Tibial nerve (tissue), 4 donors: ENCODE data around the gene FBXL7. TPM values are rescaled to one million over a fixed set of nuclear protein-coding genes. Genes with fewer than 3 reads are reported as not detected.

ENCODE experiments used
- DNase-seq, 2 donors: peaks; one replicate each; pipeline ENCODE4 v3.0.0-alpha.2; 2019; ENCODE audit warnings: low spot score in 2 of 2
- H3K27ac ChIP-seq, 4 donors: fragments of 200-600 bp; sonication (generic) in 3 of 4; one replicate each; pipeline ENCODE4 v1.5.1; 2017 to 2019; ENCODE audit warnings: mild to moderate bottlenecking in 1 of 4
- H3K27me3 ChIP-seq, 2 donors: fragments of 200-600 bp; sonication (generic) in 1 of 2; one replicate each; pipeline versions ENCODE4 v1.5.1 to v1.6.0; 2017 to 2019
- H3K36me3 ChIP-seq, 3 donors: fragments of 200-600 bp; sonication (generic); one replicate each; pipeline ENCODE4 v1.5.1; 2018 to 2019
- H3K4me1 ChIP-seq, 4 donors: fragments of 200-600 bp; sonication (generic) in 3 of 4; one replicate each; pipeline ENCODE4 v1.5.1; 2017 to 2019
- H3K4me3 ChIP-seq, 4 donors: fragments of 200-600 bp; sonication (generic) in 3 of 4; one replicate each; pipeline ENCODE4 v1.5.1; 2017 to 2019; ENCODE audit warnings: mild to moderate bottlenecking in 1 of 4, moderate library complexity in 1 of 4
- H3K9me3 ChIP-seq, 4 donors: fragments of 200-600 bp; sonication (generic) in 3 of 4; one replicate each; pipeline ENCODE4 v1.5.1; 2017 to 2019
- EP300 ChIP-seq, 2 donors: sonication (generic); formaldehyde crosslinking; IDR thresholded peaks; one replicate each; pipeline ENCODE4 v1.6.1; 2017; ENCODE audit warnings: antibody characterized with exemption in 2 of 2, mild to moderate bottlenecking in 1 of 2
- POLR2A ChIP-seq, 2 donors: fragments of 450-650 bp; IDR thresholded peaks; one replicate each; pipeline ENCODE4 v1.6.1; 2017; ENCODE audit warnings: antibody characterized with exemption in 2 of 2, mild to moderate bottlenecking in 2 of 2, moderate library complexity in 2 of 2
- WGBS, 2 donors: methylation state at CpG; one replicate each; pipeline ENCODE4 v1.1.5; 2018; 5-methylcytosine and 5-hydroxymethylcytosine counted together
- total RNA-seq, 4 donors: library from RNA; depleted of rRNA; stranded (reverse); fragments of >200 nt; gene quantifications; one replicate each; pipeline ENCODE4 v1.1.0, GENCODE V29; 2016
- TF ChIP-seq, protein P1 (sequence below), 5 experiments: fragments of 200-600 bp in 3 of 5; fragments of 450-650 bp in 2 of 5; sonication (generic) in 3 of 5; IDR thresholded peaks; one replicate each; pipeline ENCODE4 v1.5.1; 2016 to 2019; ENCODE audit warnings: antibody characterized with exemption in 5 of 5, mild to moderate bottlenecking in 3 of 5, moderate library complexity in 2 of 5

Gene FBXL7
- total RNA-seq, 4 donors from 2014 or later: 33.6 to 54.5 (median 40.9) TPM

DNA sequence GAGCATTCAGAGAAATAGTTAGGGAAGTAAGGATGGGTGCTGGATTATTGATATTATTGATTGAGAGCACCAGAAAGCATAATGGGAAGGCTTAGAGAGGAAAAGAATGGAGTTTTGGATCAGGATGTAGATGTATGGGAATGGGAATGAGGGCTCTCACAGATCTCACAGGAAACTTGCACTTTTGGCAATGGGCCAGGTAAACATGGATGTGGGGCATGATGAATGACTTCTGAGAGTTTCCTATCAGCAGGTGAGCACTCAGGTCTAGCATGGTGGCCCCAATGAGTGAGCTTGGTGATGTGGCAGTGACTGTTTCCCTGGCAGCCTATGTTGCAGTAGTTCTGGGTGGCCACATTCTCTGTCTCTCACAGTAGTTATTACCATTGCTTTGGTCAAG is 283.8 kb downstream of the FBXL7 start:
- no peak for DNase-seq
- TF ChIP-seq EP300 (IDR thresholded peaks at IDR 0.05) (no peak), POLR2A (IDR thresholded peaks at IDR 0.05) (no peak)
- TF ChIP-seq, protein P1, sequence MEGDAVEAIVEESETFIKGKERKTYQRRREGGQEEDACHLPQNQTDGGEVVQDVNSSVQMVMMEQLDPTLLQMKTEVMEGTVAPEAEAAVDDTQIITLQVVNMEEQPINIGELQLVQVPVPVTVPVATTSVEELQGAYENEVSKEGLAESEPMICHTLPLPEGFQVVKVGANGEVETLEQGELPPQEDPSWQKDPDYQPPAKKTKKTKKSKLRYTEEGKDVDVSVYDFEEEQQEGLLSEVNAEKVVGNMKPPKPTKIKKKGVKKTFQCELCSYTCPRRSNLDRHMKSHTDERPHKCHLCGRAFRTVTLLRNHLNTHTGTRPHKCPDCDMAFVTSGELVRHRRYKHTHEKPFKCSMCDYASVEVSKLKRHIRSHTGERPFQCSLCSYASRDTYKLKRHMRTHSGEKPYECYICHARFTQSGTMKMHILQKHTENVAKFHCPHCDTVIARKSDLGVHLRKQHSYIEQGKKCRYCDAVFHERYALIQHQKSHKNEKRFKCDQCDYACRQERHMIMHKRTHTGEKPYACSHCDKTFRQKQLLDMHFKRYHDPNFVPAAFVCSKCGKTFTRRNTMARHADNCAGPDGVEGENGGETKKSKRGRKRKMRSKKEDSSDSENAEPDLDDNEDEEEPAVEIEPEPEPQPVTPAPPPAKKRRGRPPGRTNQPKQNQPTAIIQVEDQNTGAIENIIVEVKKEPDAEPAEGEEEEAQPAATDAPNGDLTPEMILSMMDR (IDR thresholded peaks at IDR 0.05): no peak
- H3K4me3 ChIP-seq: no peak overlapping the region

DNA sequence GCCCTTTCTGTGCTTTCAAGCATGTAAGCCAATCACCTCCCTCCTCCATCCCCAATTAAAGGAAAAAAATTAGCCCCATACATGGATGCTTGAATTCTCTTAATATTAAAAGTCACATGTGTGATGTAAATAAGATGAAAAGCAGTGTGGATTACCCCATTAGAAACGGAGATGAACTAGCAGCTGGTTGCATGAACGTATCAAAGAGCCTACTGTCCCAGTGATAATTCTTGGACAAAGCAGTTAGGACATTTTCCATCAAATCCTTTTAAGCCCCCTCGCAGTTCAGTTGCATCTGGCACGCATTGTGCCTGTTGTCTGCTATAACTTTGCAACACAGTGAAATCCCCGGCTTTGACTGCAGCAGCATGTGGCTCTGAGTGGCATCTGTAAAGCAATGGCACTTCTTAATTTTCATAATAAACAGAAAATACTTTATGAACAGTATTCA is 285.6 kb downstream of the FBXL7 start:
- H3K9me3 ChIP-seq: no peaks in the 10 kb centered on the region
- peaks cover 0 to 31% (median 0%) of the 10 kb centered on the region in 4 donors for H3K4me1 ChIP-seq
- H3K27me3 ChIP-seq: no peaks in the 10 kb centered on the region
- TF ChIP-seq, protein P1 (IDR thresholded peaks at IDR 0.05): no peak
- no peak for TF ChIP-seq EP300 (IDR thresholded peaks at IDR 0.05)
- TF ChIP-seq POLR2A (IDR thresholded peaks at IDR 0.05): no peak
- no peak overlapping the region for H3K27ac ChIP-seq
- H3K36me3 ChIP-seq: no peaks in the 10 kb centered on the region
- peak overlapping the region in 1 of 4 donors; percentile 6 for H3K4me3 ChIP-seq
- DNase-seq: no peak
- WGBS, 2 donors: 36 to 37% methylated on average over 5 of the region's 5 CpGs

More for the DNA sequence above, 283.8 kb downstream of the FBXL7 start:
- H3K4me1 ChIP-seq: peaks cover 0 to 23% (median 0%) of the 10 kb centered on the region in 4 donors
- H3K27me3 ChIP-seq: no peaks in the 10 kb centered on the region
- H3K36me3 ChIP-seq: no peaks in the 10 kb centered on the region
- no peak overlapping the region for H3K27ac ChIP-seq
- no peaks in the 10 kb centered on the region for H3K9me3 ChIP-seq

DNA sequence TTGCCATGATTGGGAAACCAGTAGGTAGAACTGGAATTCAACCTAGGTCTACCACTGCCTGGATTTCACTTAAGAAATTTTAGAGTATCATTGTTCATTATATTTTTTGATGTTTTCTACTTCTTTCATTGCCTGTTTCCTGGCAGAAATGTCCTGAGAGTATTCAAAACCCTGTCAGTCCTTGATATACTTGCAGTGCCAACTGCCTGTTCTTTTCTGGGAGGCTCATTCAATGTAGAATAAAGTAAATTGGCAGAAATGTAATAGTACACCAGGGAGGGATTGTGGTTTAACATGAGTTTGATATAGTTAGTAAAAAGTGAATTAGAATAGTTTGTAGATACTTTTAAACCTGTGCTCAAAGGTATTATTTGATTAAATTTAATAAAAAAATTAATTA is 286.3 kb downstream of the FBXL7 start:
- H3K27me3 ChIP-seq: no peaks in the 10 kb centered on the region
- DNase-seq: no peak
- H3K9me3 ChIP-seq: no peaks in the 10 kb centered on the region
- H3K27ac ChIP-seq: no peak overlapping the region
- TF ChIP-seq EP300 (IDR thresholded peaks at IDR 0.05): no peak
- TF ChIP-seq, protein P1 (IDR thresholded peaks at IDR 0.05): no peak
- TF ChIP-seq POLR2A (IDR thresholded peaks at IDR 0.05): no peak
- peaks cover 0 to 32% (median 0%) of the 10 kb centered on the region in 4 donors for H3K4me1 ChIP-seq
- no peak overlapping the region for H3K4me3 ChIP-seq
- no peaks in the 10 kb centered on the region for H3K36me3 ChIP-seq

DNA sequence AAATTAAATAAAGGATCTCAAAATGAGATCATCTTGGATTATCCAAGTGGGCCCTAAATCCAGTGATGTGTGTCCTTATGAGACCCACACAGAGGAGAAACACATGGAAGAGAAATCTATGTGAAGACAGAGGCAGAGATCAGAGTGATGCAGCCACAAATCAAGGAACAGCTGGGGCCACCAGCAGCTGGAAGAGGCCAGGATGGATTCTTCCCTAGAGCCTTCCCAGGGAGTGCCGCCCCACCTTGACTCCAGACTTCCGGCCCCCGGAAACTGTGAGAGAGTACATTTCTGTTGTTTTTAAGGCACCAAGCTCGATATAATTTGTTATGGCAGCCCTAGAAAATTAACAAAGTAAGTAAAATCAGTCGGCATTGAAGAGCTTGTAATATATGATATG is 286.9 kb downstream of the FBXL7 start:
- H3K27ac ChIP-seq: no peak overlapping the region
- no peak overlapping the region for H3K4me3 ChIP-seq
- TF ChIP-seq EP300 (IDR thresholded peaks at IDR 0.05): no peak
- TF ChIP-seq POLR2A (IDR thresholded peaks at IDR 0.05): no peak
- TF ChIP-seq, protein P1 (IDR thresholded peaks at IDR 0.05): no peak
- no peaks in the 10 kb centered on the region for H3K9me3 ChIP-seq
- H3K27me3 ChIP-seq: no peaks in the 10 kb centered on the region
- 84% methylated on average over 5 of the region's 5 CpGs for WGBS, 2 donors
- H3K36me3 ChIP-seq: no peaks in the 10 kb centered on the region
- no peak for DNase-seq
- H3K4me1 ChIP-seq: peaks cover 0 to 32% (median 0%) of the 10 kb centered on the region in 4 donors

DNA sequence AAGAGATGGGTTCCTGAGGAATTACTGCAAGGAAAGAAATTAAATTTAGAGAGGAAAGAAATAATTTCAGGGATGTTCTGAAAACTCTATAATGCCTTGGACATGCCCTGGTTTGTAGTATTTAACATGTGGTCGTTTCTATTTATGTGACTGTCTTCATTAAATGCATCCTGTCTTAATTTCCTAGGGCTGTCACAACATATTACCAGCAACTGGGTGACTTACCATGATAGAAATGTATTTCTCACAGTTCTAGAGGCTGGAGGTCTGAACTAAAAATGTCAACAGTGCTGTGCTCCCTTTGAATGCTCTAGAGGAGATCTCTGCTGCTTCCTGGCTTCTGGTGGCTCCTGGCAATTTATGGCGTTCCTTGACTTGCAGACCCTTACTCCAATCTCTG is 287.7 kb downstream of the FBXL7 start:
- no peaks in the 10 kb centered on the region for H3K36me3 ChIP-seq
- 87 to 88% methylated on average over 2 of the region's 2 CpGs for WGBS, 2 donors
- DNase-seq: no peak
- TF ChIP-seq, protein P1 (IDR thresholded peaks at IDR 0.05): no peak
- no peak for TF ChIP-seq POLR2A (IDR thresholded peaks at IDR 0.05)
- TF ChIP-seq EP300 (IDR thresholded peaks at IDR 0.05): no peak
- no peak overlapping the region for H3K27ac ChIP-seq
- no peaks in the 10 kb centered on the region for H3K9me3 ChIP-seq
- no peak overlapping the region for H3K4me3 ChIP-seq
- H3K4me1 ChIP-seq: peaks cover 0 to 34% (median 0%) of the 10 kb centered on the region in 4 donors
- no peaks in the 10 kb centered on the region for H3K27me3 ChIP-seq
